Right cardiac atrium (tissue), 5 donors: ENCODE results near the gene SPOCK3. TPM values are rescaled to one million over a fixed set of nuclear protein-coding genes. Genes with fewer than 3 reads are reported as not detected.
"Not testable (repeated sequence)": the region's sequence is repeated elsewhere in the genome, so short reads cannot be mapped to it uniquely, and the experiment has no call there.

Experiments used
- ATAC-seq, 2 donors: fragments of 200-7000 bp; cut with Tn5 transposase; one replicate each; pipeline versions ENCODE4 v1.8.0 to v1.9.1; 2020; ENCODE audit warnings: moderate library complexity in 2 of 2, mild to moderate bottlenecking in 1 of 2
- DNase-seq, 3 donors: peaks; one replicate each; pipeline ENCODE4 v3.0.0-alpha.2; 2020
- H3K27ac ChIP-seq: one replicate; pipeline ENCODE4 v1.5.1; 2013; ENCODE audit warnings: mild to moderate bottlenecking, low read length, control low read depth, moderate library complexity
- H3K27me3 ChIP-seq: one replicate; pipeline ENCODE4 v1.6.1; 2013; ENCODE audit not compliant: control insufficient read depth, insufficient read depth
- H3K4me1 ChIP-seq: one replicate; pipeline ENCODE4 v1.6.1; 2013; ENCODE audit warnings: low read length; ENCODE audit not compliant: control insufficient read depth, insufficient read depth
- H3K4me3 ChIP-seq: one replicate; pipeline ENCODE4 v1.5.1; 2013; ENCODE audit warnings: low read length, control low read depth
- H3K9me3 ChIP-seq: one replicate; pipeline ENCODE4 v1.6.1; 2013; ENCODE audit warnings: low read length; ENCODE audit not compliant: control insufficient read depth
- WGBS: extraction: QIAGEN DNeasy Blood & Tissue Kit; methylation state at CpG from one replicate; pipeline ENCODE4 v1.1.7; 2013; 5-methylcytosine and 5-hydroxymethylcytosine counted together
- intact Hi-C, 4 donors: fragments of 100-400 bp; cut with DNase I; formaldehyde crosslinking; loops; one replicate each; pipeline versions ENCODE4 v1.11.0 to v1.14.0; 2022 to 2023
- long read RNA-seq, 4 donors: library from polyadenylated mRNA; unstranded; transcript quantifications; one replicate each; pipeline ENCODE4 v2.0.0, GENCODE V29; 2020 to 2021
- polyA plus RNA-seq: library from polyadenylated mRNA; stranded (reverse); fragments of 200-250 nt; gene quantifications from one replicate; pipeline ENCODE4 v1.2.3, GENCODE V29; 2013
- total RNA-seq, 4 donors: library from RNA; stranded (reverse); fragmentation: NEBNext Ultra II Directional; extraction: Animal tissue kit (Norgen Biotek cat#: 25700); gene quantifications; one replicate each; pipeline ENCODE4 v1.2.1, GENCODE V29; 2021
- donor health status: healthy with polysubstance abuse.
- donor health status: DM: no; HTN: yes; CAD: no.
- donor health status: DM: no; HTN: no; CAD: no.
- donor health status: DM: no; HTN: yes; CAD: no; lungs with severe emphysema.
- donor health status: DM: yes; HTN: yes; CAD: no.

Gene SPOCK3
- total RNA-seq: not detected
- 0.11 TPM for polyA plus RNA-seq
- long read RNA-seq, donor 1: 0 reads
- long read RNA-seq, donor 2: 0 reads
- long read RNA-seq, donor 3: 0 reads
- long read RNA-seq, donor 4: 0 reads

- intact Hi-C loops: no loop called here
- DNase-seq (peak; percentile 13 to 53 (median 32)), ATAC-seq (peak; percentile 68 to 79)
- Histone ChIP-seq H3K4me3 (peak within 1 kb of the TSS; percentile 41), H3K27ac (no peak within 1 kb of the TSS), H3K27me3 (no peaks in the 10 kb centered on the region), H3K4me1 (no peaks in the 10 kb centered on the region), H3K9me3 (no peaks in the 10 kb centered on the region)
- 1% methylated on average over 32 of the region's 32 CpGs for WGBS
Observed at GRCh38 chr4:167234316-167234881, at the start of gene SPOCK3. TSS of gene SPOCK3 (minus strand) at chr4:167234494.

- no peaks in the 10 kb centered on the region for H3K4me1 ChIP-seq
- no peak for DNase-seq
- H3K9me3 ChIP-seq: no peaks in the 10 kb centered on the region
- H3K4me3 ChIP-seq: no peak overlapping the region
- H3K27ac ChIP-seq: no peak overlapping the region
- ATAC-seq: no peak
- 87% methylated on average over 1 of the region's 1 CpG for WGBS
- no peaks in the 10 kb centered on the region for H3K27me3 ChIP-seq
- intact Hi-C loops: no loop called here
Observed at GRCh38 chr4:167282171-167282864, 48.0 kb upstream of the SPOCK3 start.

- ATAC-seq, H3K4me3 ChIP-seq, DNase-seq, intact Hi-C loops, H3K9me3 ChIP-seq, H3K4me1 ChIP-seq, H3K27ac ChIP-seq, H3K27me3 ChIP-seq: not testable (repeated sequence)
- WGBS: 88% methylated on average over 13 of the region's 13 CpGs
Observed at GRCh38 chr4:167281545-167281944, 47.3 kb upstream of the SPOCK3 start.

GRCh38 chr4:167274351-167274750 lies 40.1 kb upstream of the SPOCK3 start:
- WGBS: 80% methylated on average over 1 of the region's 1 CpG
- no peak for ATAC-seq
- H3K27ac ChIP-seq: no peak overlapping the region

GRCh38 chr4:167265231-167265630 lies 30.9 kb upstream of the SPOCK3 start:
- ATAC-seq: no peak
- Histone ChIP-seq H3K4me1 (no peaks in the 10 kb centered on the region), H3K4me3 (no peak overlapping the region), H3K27ac (no peak overlapping the region), H3K9me3 (no peaks in the 10 kb centered on the region), H3K27me3 (no peaks in the 10 kb centered on the region)
- intact Hi-C loops: no loop called here
- WGBS: 86% methylated on average over 5 of the region's 5 CpGs
- DNase-seq: no peak

More at GRCh38 chr4:167274351-167274750, 40.1 kb upstream of the SPOCK3 start:
- no peaks in the 10 kb centered on the region for H3K27me3 ChIP-seq
- no peaks in the 10 kb centered on the region for H3K9me3 ChIP-seq
- H3K4me3 ChIP-seq: no peak overlapping the region
- DNase-seq: no peak
- intact Hi-C loops: no loop called here
- no peaks in the 10 kb centered on the region for H3K4me1 ChIP-seq

GRCh38 chr4:167248271-167248670 lies 14.0 kb upstream of the SPOCK3 start:
- ATAC-seq: no peak
- no peak overlapping the region for H3K4me3 ChIP-seq
- H3K4me1 ChIP-seq: no peaks in the 10 kb centered on the region

GRCh38 chr4:167239627-167240026 lies 5.3 kb upstream of the SPOCK3 start:
- 66% methylated on average over 2 of the region's 2 CpGs for whole genome bisulfite sequencing
- DNase-seq (no peak), ATAC-seq (no peak)
- Histone ChIP-seq H3K27me3 (no peaks in the 10 kb centered on the region), H3K4me3 (no peak overlapping the region), H3K4me1 (no peaks in the 10 kb centered on the region), H3K27ac (no peak overlapping the region), H3K9me3 (no peaks in the 10 kb centered on the region)
- intact Hi-C loops: no loop called here

More at GRCh38 chr4:167248271-167248670, 14.0 kb upstream of the SPOCK3 start:
- 75% methylated on average over 4 of the region's 4 CpGs for WGBS
- no peak for DNase-seq
- no peak overlapping the region for H3K27ac ChIP-seq
- intact Hi-C loops: no loop called here
- no peaks in the 10 kb centered on the region for H3K27me3 ChIP-seq
- H3K9me3 ChIP-seq: no peaks in the 10 kb centered on the region

- no peaks in the 10 kb centered on the region for H3K9me3 ChIP-seq
- intact Hi-C loops: no loop called here
Observed at GRCh38 chr4:167238226-167238625, 3.9 kb upstream of the SPOCK3 start.

GRCh38 chr4:167233685-167234315 lies 494 bp downstream of the SPOCK3 start:
- intact Hi-C loops: no loop called here
- no peaks in the 10 kb centered on the region for H3K4me1 ChIP-seq
- no peaks in the 10 kb centered on the region for H3K9me3 ChIP-seq
- no peak overlapping the region for H3K27ac ChIP-seq
- ATAC-seq: peak; percentile 26 to 51
- peak overlapping the region; percentile 41 for H3K4me3 ChIP-seq
- WGBS: under 1% methylated on average over 40 of the region's 40 CpGs
- DNase-seq: peak in 1 of 3 donors; percentile 16
- H3K27me3 ChIP-seq: no peaks in the 10 kb centered on the region

More at GRCh38 chr4:167238226-167238625, 3.9 kb upstream of the SPOCK3 start:
- no peaks in the 10 kb centered on the region for H3K27me3 ChIP-seq
- no peaks in the 10 kb centered on the region for H3K4me1 ChIP-seq
- 33% methylated on average over 1 of the region's 1 CpG for WGBS
- H3K4me3 ChIP-seq: no peak overlapping the region
- no peak for DNase-seq
- no peak for ATAC-seq
- no peak overlapping the region for H3K27ac ChIP-seq

- no peak overlapping the region for H3K4me3 ChIP-seq
- H3K27me3 ChIP-seq: no peaks in the 10 kb centered on the region
- DNase-seq (no peak), ATAC-seq (no peak)
- no peaks in the 10 kb centered on the region for H3K9me3 ChIP-seq
- intact Hi-C loops: no loop called here
- H3K27ac ChIP-seq: no peak overlapping the region
- 27% methylated on average over 25 of the region's 25 CpGs for WGBS
- H3K4me1 ChIP-seq: no peaks in the 10 kb centered on the region
Observed at GRCh38 chr4:167232805-167233684, 1.2 kb downstream of the SPOCK3 start.
